ENCODE results near the gene NOS3.

- TF ChIP-seq YY1 (IDR thresholded peaks at IDR 0.05; ENCODE audit: insufficient read depth, insufficient read length) = no peak
- no peak for TF ChIP-seq ZNF274 (IDR thresholded peaks at IDR 0.05; ENCODE audit: low read depth, low read length)
Observed at GRCh38 chr7:150986556-150986955, 4.3 kb upstream of the NOS3 start.
